GM10248 (cell line): ENCODE data around the gene WIPF1.

ENCODE experiments used
- CTCF ChIA-PET: fragments of 300-600 bp; sonication (Branson Sonifier 250); formaldehyde crosslinking; extraction: SDS; loops from one replicate; lab custom pipeline; 2021; ENCODE audit warnings: antibody characterized with exemption; lab: Yijun Ruan, JAX
- POLR2A ChIA-PET: fragments of 350-650 bp; sonication (Branson Sonifier 250); formaldehyde crosslinking; extraction: SDS; loops from one replicate; lab custom pipeline; 2020; ENCODE audit warnings: antibody characterized with exemption; lab: Yijun Ruan, JAX
- DNase-seq: peaks from one replicate; pipeline ENCODE4 v3.0.0; 2012; ENCODE audit errors: extremely low spot score
- TF ChIP-seq, protein P1 (sequence below): IDR thresholded peaks from 2 replicates; pipeline ENCODE4 v1.5.1; 2012; ENCODE audit warnings: mild to moderate bottlenecking, low read depth; ENCODE audit errors: extremely low read depth, missing control alignments, control extremely low read depth

Gene WIPF1

DNA sequence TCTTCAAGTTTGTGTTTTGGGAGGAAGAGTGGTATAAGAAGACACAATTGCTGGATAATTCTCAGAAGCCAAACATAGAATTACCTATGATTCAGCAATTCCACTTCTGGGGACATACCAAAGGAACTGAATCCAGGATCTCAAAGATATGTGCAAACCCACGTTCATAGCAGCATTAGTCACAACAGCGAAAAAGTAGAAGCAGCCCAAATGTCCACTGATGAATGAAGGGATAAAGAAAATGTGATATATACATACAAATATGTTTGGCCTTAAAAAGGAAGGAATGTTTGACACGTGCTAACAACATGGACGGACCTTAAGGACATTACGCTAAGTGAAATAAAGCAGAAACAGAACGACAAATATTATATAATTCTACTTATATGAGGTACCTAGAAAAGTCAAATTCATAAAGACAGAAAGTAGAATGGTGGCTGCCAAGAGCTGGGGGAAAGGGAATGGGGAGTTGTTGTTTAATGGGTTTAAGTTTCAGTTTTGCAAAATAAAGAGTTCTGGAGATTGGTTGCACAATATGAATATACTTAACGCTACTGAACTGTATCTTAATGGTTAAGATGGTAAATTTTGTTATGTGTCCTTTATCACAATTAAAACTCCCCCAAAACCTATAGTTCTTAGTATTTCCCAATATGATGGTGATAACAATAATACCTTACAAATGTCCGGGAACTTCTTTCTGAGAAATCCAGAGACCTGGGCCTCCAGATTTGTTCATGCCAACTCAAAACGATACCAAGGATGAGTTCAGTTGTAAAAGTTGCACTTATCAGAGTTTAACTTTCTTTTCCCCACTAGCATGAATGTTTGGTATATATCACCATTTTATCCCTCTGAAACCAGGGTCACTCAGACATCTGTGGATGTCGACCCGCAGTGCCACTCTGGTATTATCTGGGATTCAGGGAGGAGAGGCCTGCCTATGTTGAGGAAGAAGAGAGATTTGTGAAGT is 33.7 kb upstream of the WIPF1 start:
- TF ChIP-seq, protein P1, sequence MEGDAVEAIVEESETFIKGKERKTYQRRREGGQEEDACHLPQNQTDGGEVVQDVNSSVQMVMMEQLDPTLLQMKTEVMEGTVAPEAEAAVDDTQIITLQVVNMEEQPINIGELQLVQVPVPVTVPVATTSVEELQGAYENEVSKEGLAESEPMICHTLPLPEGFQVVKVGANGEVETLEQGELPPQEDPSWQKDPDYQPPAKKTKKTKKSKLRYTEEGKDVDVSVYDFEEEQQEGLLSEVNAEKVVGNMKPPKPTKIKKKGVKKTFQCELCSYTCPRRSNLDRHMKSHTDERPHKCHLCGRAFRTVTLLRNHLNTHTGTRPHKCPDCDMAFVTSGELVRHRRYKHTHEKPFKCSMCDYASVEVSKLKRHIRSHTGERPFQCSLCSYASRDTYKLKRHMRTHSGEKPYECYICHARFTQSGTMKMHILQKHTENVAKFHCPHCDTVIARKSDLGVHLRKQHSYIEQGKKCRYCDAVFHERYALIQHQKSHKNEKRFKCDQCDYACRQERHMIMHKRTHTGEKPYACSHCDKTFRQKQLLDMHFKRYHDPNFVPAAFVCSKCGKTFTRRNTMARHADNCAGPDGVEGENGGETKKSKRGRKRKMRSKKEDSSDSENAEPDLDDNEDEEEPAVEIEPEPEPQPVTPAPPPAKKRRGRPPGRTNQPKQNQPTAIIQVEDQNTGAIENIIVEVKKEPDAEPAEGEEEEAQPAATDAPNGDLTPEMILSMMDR = no peak
- ChIA-PET POLR2A (no interaction called here), CTCF (interaction anchor here (1.1 to 1.5 kb wide), 5 partner anchors 20 to 66 kb away, joined by 3 to 4 read pairs (median 3); no protein-coding TSS in a partner anchor)
- no peak for DNase-seq

DNA sequence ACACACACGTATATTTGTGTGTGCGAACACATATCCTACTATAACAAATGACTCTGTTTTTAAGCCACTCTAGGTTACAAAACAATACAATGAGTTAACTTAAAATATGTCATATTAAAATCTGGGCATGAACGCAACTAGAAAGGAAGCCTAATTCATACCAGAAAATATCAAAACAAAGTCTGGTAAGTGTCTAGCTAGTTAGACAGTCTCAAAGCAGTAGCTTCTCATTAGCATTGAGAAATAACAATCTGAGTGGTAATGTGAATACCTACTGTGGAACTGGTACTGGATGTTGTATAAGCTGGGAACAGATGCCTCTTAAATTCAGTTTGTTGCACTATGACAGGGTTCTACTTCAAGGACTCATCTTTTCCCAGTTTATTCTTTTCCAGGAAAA is 32.5 kb upstream of the WIPF1 start:
- POLR2A ChIA-PET = no interaction called here
- TF ChIP-seq, protein P1 = no peak
- CTCF ChIA-PET = interaction anchor here (0.8 to 1.3 kb wide), 4 partner anchors 9 to 54 kb away, joined by 3 read pairs; no protein-coding TSS in a partner anchor

DNA sequence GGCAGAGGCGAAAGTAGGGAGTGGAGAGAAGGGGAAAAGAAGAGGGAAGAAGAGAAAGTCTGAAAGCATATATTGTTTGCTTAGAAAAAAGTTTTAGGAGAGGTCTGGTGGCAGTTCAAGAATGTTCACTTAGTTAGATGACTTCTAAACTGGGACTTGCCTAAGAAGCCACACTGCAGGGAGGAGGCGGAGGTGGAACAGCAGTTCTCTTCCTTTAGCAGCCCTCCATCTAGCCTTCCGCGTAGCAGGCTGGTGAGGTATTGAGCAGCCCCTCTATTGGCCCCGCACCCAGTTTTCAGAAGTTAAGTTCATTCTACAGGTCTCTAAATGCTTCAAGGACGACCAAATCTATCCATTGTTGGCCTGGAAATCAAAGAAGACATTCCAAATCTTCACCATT is 31.9 kb upstream of the WIPF1 start:
- ChIA-PET POLR2A (no interaction called here), CTCF (interaction anchor here (0.8 to 1.8 kb wide), 4 partner anchors 9 to 22 kb away, joined by 3 to 7 read pairs (median 4); no protein-coding TSS in a partner anchor)
- DNase-seq = no peak
- TF ChIP-seq, protein P1 = no peak

More for the DNA sequence above, 32.5 kb upstream of the WIPF1 start:
- DNase-seq = no peak

DNA sequence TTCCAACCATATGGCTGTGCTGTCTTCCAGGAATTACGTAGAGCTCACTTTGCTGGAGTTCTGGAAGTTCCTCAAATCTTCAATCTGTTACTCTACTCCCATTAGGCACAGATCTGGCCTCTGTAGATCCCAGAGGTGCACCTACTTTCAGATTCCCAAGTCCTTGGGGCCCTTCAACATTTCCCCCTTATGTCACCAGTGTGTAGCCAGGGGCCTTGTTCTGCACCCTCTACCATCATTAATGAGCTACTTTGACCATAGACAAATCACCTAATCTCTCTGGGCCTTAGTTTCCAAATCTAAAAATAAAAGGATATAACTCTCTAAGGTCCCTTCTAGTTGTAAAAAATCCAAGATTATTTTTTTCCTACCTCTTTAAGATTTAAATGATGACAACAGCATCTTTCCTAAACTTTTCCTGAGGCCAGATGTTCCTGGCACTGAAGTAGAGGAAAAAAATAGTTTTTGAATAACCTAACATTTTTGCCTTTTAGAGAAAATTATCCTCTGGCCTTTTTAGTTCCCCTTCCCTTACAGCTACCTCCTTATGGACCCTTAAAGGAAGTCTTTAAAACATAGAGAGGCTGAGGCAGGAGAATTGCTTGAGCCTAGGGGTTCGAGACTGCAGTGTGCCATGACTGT is 31.0 kb upstream of the WIPF1 start:
- no peak for DNase-seq
- ChIA-PET CTCF (interaction anchor here (0.8 to 1.8 kb wide), 5 partner anchors 13 to 50 kb away, joined by 3 to 7 read pairs (median 3); no protein-coding TSS in a partner anchor), POLR2A (no interaction called here)
- TF ChIP-seq, protein P1 = no peak

DNA sequence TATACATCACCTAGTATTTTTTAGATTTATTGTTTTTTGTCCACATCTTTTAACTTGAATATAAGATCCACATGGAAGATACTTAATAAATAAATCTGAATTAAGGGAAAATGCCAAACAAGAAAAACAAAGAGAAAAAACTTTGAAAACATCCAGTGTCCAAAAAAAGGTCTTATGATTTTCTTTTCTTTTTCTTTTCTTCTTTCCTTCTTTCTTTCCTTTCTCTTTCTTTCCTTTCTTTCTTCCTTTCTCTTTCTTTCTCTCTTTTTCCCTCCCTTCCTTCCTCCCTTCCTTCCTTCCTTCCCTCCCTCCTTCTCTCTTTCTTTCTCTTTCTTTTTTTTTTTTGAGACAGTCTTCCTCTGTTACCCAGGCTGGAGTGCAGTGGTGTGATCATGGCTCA is 29.6 kb upstream of the WIPF1 start:
- TF ChIP-seq, protein P1 = no peak
- no peak for DNase-seq
- CTCF ChIA-PET = interaction anchor here (1.0 to 1.6 kb wide), 2 partner anchors 12 to 27 kb away, joined by 3 to 5 read pairs; no protein-coding TSS in a partner anchor
- POLR2A ChIA-PET = no interaction called here

DNA sequence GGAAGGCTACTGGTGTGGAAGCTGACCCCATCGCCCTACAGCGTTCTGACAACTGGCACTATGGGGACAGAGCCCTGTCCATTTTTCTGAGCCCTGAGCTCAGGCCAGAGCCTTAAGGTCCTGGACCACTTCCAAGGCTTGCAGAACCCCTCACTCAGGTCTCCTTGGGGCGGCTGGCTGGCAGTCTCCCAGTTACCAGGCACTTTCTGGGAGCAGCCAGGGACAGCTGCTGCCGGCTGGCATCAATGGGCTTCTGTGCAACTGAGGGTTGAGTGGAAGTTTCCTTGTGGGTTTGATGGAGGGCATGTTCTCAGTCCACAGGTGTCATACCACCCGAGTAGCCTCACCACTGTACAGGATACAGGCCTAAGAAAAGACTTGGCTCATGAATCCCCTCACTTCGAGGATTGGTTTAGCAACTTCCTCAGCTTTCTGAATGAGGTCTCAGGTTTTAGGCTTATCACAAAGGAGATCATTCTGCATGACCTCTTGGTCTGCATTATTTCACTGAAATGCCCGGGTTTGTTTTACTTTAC is 27.4 kb upstream of the WIPF1 start:
- TF ChIP-seq, protein P1 = no peak
- no peak for DNase-seq
- POLR2A ChIA-PET = interaction anchor here (0.6 kb wide), 1 partner anchor 248 kb away, joined by 8 read pairs; no protein-coding TSS in a partner anchor
- CTCF ChIA-PET = interaction anchor here (1.0 to 2.7 kb wide), 4 partner anchors 9 to 62 kb away, joined by 3 to 10 read pairs (median 4); no protein-coding TSS in a partner anchor
